T-helper 1 cell treated with Interleukin-12 subunit alpha and Interleukin-12 subunit beta and Interleukin-4 antibody, amounts not matched to agents 30 μg/mL and 1 μg/mL, for 36 hours (primary cell): ENCODE measurements around the gene SCN8A.
"Not testable (repeated sequence)": the region's sequence is repeated elsewhere in the genome, so short reads cannot be mapped to it uniquely, and the experiment has no call there.

Experiments
- H3K27ac Mint-ChIP-seq: one replicate; pipeline ENCODE4 v1.8.0; 2021; ENCODE audit warnings: mild to moderate bottlenecking, mixed read lengths
- H3K27me3 Mint-ChIP-seq: one replicate; pipeline ENCODE4 v1.8.0; 2021; ENCODE audit warnings: low read depth, mixed read lengths
- H3K36me3 Mint-ChIP-seq: one replicate; pipeline ENCODE4 v1.8.0; 2021; ENCODE audit warnings: low read depth, mixed read lengths
- H3K4me1 Mint-ChIP-seq: one replicate; pipeline ENCODE4 v1.8.0; 2021; ENCODE audit warnings: low read depth, mixed read lengths
- H3K4me3 Mint-ChIP-seq: one replicate; pipeline ENCODE4 v1.8.0; 2021; ENCODE audit warnings: mild to moderate bottlenecking, moderate library complexity, mixed read lengths
- H3K9me3 Mint-ChIP-seq: one replicate; pipeline ENCODE4 v1.8.0; 2021; ENCODE audit warnings: mixed read lengths

SCN8A gene

DNA sequence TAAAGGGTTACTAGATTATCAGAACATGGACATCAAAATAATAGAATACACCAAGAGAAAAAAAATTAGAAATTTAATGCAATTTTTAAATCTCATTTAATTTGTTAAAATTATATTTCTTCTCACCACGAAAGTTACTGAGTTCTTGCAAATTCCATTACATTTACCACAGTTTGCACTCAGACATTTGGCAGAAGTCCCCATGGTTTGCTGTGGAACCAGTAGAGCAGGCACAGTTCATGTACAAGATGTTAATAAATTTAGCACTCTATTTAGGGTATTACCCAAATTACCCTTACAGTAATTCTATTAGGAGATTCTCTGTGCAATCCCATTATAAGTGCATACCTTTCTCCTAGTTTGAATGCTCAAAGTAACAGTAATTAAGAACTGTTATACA lies 9.7 kb downstream of the SCN8A start:
- Mint-ChIP-seq H3K36me3 (no peaks in the 10 kb centered on the region), H3K27me3 (peaks cover 32% of the 10 kb centered on the region), H3K9me3 (no peaks in the 10 kb centered on the region), H3K27ac (no peak overlapping the region), H3K4me1 (no peaks in the 10 kb centered on the region), H3K4me3 (no peak overlapping the region)

- peaks cover 29% of the 10 kb centered on the region for H3K27me3 Mint-ChIP-seq
- no peaks in the 10 kb centered on the region for H3K9me3 Mint-ChIP-seq
Observed at GRCh38 chr12:51601241-51601640, 10.2 kb downstream of the SCN8A start.

DNA sequence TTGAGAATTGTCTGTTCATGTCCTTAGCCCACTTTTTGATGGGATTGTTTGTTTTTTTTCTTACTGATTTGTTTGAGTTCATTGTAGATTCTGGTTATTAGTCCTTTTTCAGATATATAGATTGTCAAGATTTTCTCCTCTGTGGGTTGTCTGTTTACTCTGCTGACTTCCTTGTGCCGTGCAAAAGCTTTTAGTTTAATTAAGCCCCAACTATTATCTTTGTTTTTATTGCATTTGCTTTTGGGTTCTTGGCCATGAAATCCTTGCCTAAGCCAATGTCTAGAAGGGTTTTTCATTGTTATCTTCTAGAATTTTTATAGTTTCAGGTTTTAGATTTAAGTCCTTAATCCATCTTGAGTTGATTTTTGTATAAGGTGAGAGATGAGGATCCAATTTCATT lies 14.9 kb downstream of the SCN8A start:
- H3K27ac Mint-ChIP-seq, H3K4me3 Mint-ChIP-seq, H3K36me3 Mint-ChIP-seq, H3K9me3 Mint-ChIP-seq, H3K4me1 Mint-ChIP-seq: not testable (repeated sequence)
- H3K27me3 Mint-ChIP-seq: peaks cover 14% of the 10 kb centered on the region

More at GRCh38 chr12:51601241-51601640, 10.2 kb downstream of the SCN8A start:
- H3K4me1 Mint-ChIP-seq: no peaks in the 10 kb centered on the region
- no peaks in the 10 kb centered on the region for H3K36me3 Mint-ChIP-seq
- H3K4me3 Mint-ChIP-seq: no peak overlapping the region
- H3K27ac Mint-ChIP-seq: no peak overlapping the region

DNA sequence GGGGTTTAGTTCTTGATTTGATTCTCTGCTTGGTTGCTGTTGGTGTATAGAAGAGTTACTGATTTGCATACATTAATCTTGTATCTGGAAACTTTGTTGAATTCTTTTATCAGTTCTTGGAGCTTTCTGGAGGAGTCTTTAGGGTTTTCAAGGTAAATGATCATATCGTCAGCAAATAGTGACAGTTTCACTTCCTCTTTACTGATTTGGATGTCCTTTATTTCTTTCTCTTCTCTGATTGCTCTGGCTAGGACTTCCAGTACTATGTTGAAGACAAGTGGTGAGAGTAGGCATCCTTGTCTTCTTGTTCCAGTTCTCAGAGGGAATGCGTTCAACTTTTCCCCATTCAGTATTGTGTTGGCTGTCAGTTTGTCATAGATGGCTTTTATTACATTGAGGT lies 16.2 kb downstream of the SCN8A start:
- not testable (repeated sequence) for H3K4me1 Mint-ChIP-seq, H3K36me3 Mint-ChIP-seq, H3K27ac Mint-ChIP-seq, H3K9me3 Mint-ChIP-seq, H3K4me3 Mint-ChIP-seq
- peaks cover 10% of the 10 kb centered on the region for H3K27me3 Mint-ChIP-seq

DNA sequence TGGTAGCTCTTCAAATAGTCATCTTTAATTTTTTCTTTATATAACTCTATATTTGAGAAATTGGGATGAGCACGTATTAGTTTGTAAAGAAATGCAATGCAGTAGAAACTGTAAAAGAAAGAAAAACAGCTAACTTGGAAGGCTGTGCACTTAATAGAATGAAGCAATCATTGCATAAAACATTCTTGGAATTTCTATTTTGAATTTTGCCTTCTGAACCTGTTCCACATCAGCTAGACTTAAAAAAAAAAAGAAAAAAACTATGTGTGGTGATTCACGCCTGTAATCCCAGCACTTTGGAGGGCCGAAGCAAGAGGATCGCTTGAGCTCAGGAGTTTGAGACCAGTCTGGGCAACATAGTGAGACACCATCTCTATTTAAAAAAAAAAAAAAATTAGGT lies 29.4 kb downstream of the SCN8A start:
- Mint-ChIP-seq H3K27me3 (peaks cover 19% of the 10 kb centered on the region), H3K36me3 (no peaks in the 10 kb centered on the region), H3K9me3 (no peaks in the 10 kb centered on the region), H3K27ac (no peak overlapping the region), H3K4me1 (no peaks in the 10 kb centered on the region), H3K4me3 (no peak overlapping the region)

GRCh38 chr12:51621156-51621922 lies 30.3 kb downstream of the SCN8A start:
- Mint-ChIP-seq H3K36me3 (no peaks in the 10 kb centered on the region), H3K27me3 (peaks cover 27% of the 10 kb centered on the region), H3K27ac (no peak overlapping the region), H3K4me1 (no peaks in the 10 kb centered on the region), H3K4me3 (no peak overlapping the region), H3K9me3 (no peaks in the 10 kb centered on the region)

DNA sequence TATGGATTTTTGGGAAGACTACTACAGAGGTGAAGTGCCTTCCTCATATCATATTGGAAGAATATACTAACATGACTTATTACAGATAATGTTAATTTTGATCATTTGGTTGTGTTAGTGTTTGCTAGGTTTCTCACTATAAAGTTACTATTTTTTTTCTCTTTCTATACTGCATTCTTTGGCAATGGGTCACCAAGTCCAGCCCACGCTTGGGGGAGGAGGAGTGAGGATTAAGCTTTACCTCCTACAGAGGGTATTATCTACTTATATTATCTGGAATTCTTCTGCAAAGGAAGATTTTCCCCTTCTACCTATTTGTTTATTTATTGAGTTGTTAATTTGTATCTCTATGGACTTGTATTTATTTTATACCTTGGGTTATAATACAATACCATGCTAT lies 31.5 kb downstream of the SCN8A start:
- no peaks in the 10 kb centered on the region for H3K9me3 Mint-ChIP-seq
- H3K27ac Mint-ChIP-seq: no peak overlapping the region
- no peaks in the 10 kb centered on the region for H3K36me3 Mint-ChIP-seq
- H3K4me1 Mint-ChIP-seq: no peaks in the 10 kb centered on the region
- peaks cover 19% of the 10 kb centered on the region for H3K27me3 Mint-ChIP-seq
- H3K4me3 Mint-ChIP-seq: no peak overlapping the region

GRCh38 chr12:51625370-51625769 lies 34.3 kb downstream of the SCN8A start:
- H3K27me3 Mint-ChIP-seq: peaks cover 23% of the 10 kb centered on the region
- no peak overlapping the region for H3K4me3 Mint-ChIP-seq
- no peaks in the 10 kb centered on the region for H3K4me1 Mint-ChIP-seq
- H3K9me3 Mint-ChIP-seq: no peaks in the 10 kb centered on the region
- no peaks in the 10 kb centered on the region for H3K36me3 Mint-ChIP-seq
- no peak overlapping the region for H3K27ac Mint-ChIP-seq

DNA sequence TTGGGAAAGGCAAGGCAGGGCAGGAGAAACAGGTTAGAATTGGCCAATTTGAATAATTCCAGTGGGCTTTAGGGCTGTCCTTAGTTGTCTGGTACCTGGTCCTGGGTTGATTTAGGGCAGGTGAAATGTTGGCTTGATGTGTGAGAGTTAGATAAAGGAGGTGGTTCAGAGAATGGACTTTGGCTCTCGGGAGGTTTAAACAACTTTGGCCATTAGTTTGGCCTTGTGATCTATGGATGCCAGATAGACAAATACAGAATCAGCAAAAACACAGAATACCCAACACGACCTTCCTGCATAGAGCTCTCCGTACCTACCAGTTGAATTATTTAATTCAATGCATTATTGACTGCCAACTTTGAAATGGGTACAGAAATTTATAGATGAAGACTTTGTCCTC lies 35.1 kb downstream of the SCN8A start:
- peaks cover 23% of the 10 kb centered on the region for H3K27me3 Mint-ChIP-seq
- H3K36me3 Mint-ChIP-seq: no peaks in the 10 kb centered on the region
- no peaks in the 10 kb centered on the region for H3K4me1 Mint-ChIP-seq
- no peaks in the 10 kb centered on the region for H3K9me3 Mint-ChIP-seq
- no peak overlapping the region for H3K27ac Mint-ChIP-seq
- no peak overlapping the region for H3K4me3 Mint-ChIP-seq

GRCh38 chr12:51626629-51627028 lies 35.6 kb downstream of the SCN8A start:
- Mint-ChIP-seq H3K36me3 (no peaks in the 10 kb centered on the region), H3K9me3 (no peaks in the 10 kb centered on the region), H3K27ac (no peak overlapping the region), H3K4me1 (no peaks in the 10 kb centered on the region), H3K27me3 (peaks cover 27% of the 10 kb centered on the region), H3K4me3 (no peak overlapping the region)

DNA sequence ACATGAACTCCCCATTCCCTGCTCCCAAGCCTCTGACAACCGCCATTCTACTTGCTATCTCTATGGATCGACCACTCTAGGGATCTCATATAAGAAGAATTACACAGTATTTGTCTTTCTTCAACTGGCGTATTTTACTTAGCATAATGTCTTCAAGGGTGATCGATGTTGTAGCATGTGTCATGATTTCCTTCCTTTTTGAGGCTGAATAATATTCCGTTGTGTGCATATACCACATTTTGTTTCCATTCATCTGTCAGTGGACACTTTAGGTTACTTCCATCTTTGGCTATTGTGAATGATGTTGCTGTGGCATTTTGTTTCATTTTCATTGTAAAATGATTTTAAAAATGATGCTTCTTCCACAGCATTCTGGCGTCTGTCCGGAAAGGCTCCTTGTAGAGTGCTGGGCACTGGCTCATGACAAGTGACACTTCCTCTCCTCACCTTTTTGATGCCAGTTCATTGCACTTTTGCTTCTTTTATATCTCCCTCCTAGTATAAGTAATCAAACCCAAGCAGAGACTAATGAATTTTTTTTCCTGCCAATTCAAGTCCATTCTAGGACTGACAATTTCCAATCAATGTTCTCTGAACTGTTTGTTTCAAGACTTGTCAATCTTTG lies 39.3 kb downstream of the SCN8A start:
- Mint-ChIP-seq H3K36me3 (no peaks in the 10 kb centered on the region), H3K27ac (no peak overlapping the region), H3K4me1 (no peaks in the 10 kb centered on the region), H3K4me3 (no peak overlapping the region), H3K9me3 (no peaks in the 10 kb centered on the region), H3K27me3 (peaks cover 37% of the 10 kb centered on the region)

DNA sequence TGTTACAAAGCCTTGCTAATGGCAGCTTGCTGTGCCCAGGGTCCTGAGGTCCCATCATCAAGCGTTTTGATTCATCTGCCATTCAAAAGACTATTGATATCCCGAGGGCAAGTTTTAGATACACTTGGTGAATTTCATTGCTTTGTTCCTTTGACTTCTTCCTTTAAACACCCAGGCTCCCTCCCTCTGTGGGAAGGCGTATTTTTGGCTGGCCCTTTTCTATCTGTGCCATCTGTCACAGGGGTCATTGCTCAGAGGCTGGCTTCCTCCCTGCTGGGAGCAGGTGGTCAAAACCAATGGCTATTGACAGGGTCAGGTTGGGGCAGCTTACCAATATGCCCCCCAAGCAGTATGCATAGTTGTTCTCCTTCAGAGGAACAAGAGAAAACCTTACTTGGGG lies 40.0 kb downstream of the SCN8A start:
- Mint-ChIP-seq H3K4me1 (no peaks in the 10 kb centered on the region), H3K27ac (no peak overlapping the region), H3K9me3 (no peaks in the 10 kb centered on the region), H3K4me3 (no peak overlapping the region), H3K36me3 (no peaks in the 10 kb centered on the region), H3K27me3 (peaks cover 32% of the 10 kb centered on the region)

- Mint-ChIP-seq H3K36me3 (no peaks in the 10 kb centered on the region), H3K4me1 (no peaks in the 10 kb centered on the region), H3K27me3 (peaks cover 29% of the 10 kb centered on the region), H3K9me3 (no peaks in the 10 kb centered on the region), H3K27ac (no peak overlapping the region), H3K4me3 (no peak overlapping the region)
Observed at GRCh38 chr12:51631591-51631990, 40.6 kb downstream of the SCN8A start.

- H3K4me1 Mint-ChIP-seq: no peaks in the 10 kb centered on the region
- H3K9me3 Mint-ChIP-seq: no peaks in the 10 kb centered on the region
- no peak overlapping the region for H3K27ac Mint-ChIP-seq
- peaks cover 29% of the 10 kb centered on the region for H3K27me3 Mint-ChIP-seq
- H3K36me3 Mint-ChIP-seq: no peaks in the 10 kb centered on the region
- no peak overlapping the region for H3K4me3 Mint-ChIP-seq
Observed at GRCh38 chr12:51632623-51633022, 41.6 kb downstream of the SCN8A start.

- H3K27me3 Mint-ChIP-seq: peaks cover 13% of the 10 kb centered on the region
- H3K9me3 Mint-ChIP-seq: no peaks in the 10 kb centered on the region
- H3K4me1 Mint-ChIP-seq: no peaks in the 10 kb centered on the region
- no peak overlapping the region for H3K4me3 Mint-ChIP-seq
- no peak overlapping the region for H3K27ac Mint-ChIP-seq
- H3K36me3 Mint-ChIP-seq: no peaks in the 10 kb centered on the region
Observed at GRCh38 chr12:51635346-51635745, 44.3 kb downstream of the SCN8A start.
